ENCODE results near the gene FBN2.

- TF ChIP-seq POLR2AphosphoS5 (IDR thresholded peaks at IDR 0.05; ENCODE audit: low read depth, low read length) (no peak), CTCF (IDR thresholded peaks at IDR 0.05) (no peak)
Measured at GRCh38 chr5:128483738-128484137, 54.3 kb downstream of the FBN2 start.
